HTERT RPE-1 (cell line): Measurements from ENCODE around the gene RAP2A.

ENCODE experiments used
- in situ Hi-C: fragments of 300-500 bp; cut with MboI; formaldehyde crosslinking; loops from 4 replicates; pipeline ENCODE4 v1.14.3; 2020; ENCODE audit warnings: low sequenced_read_pairs

RAP2A gene

DNA sequence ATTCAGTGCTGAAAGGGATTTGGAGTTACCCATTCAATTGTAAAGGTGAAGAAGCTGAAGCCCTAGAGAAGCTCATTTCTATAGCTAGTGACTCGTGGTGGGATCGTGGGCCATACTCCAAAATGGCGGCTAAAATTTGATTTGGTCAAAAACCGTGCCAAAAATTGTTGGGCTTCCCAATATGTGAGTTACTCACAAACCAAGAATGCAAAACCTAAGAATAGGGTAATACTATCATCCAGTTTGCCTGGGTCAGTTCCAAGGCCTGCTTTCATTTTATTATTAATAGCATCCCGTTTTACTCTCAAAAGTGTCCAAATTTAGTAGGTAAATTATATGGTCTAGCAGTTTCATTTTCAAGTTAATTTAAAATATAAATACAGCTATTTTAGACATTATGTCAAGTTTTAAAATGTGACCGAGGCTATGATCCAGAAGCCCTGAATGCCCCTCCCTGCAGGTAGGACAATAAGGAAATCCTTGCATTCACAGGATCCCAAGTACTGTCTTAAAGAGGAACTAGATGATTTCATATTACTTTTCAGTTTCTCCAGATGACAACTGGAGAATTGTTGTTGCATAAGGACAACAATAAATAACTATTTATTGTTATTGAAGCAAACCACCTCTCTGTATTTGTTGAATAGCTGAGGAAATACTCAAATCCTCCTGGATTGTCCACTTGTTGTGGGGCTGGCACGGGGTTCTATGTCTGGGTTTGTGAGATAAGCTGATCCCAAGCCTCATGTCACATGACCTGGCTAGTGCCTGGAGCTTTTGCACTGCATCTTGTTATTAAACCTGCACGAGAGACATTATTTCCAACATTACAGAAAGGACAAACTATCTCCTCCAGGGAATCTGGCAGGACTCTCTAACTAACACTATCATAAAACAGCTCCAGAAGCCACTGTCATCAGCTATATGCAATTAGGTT is 11.6 kb upstream of the RAP2A start:
- in situ Hi-C loops, result no loop called here

DNA sequence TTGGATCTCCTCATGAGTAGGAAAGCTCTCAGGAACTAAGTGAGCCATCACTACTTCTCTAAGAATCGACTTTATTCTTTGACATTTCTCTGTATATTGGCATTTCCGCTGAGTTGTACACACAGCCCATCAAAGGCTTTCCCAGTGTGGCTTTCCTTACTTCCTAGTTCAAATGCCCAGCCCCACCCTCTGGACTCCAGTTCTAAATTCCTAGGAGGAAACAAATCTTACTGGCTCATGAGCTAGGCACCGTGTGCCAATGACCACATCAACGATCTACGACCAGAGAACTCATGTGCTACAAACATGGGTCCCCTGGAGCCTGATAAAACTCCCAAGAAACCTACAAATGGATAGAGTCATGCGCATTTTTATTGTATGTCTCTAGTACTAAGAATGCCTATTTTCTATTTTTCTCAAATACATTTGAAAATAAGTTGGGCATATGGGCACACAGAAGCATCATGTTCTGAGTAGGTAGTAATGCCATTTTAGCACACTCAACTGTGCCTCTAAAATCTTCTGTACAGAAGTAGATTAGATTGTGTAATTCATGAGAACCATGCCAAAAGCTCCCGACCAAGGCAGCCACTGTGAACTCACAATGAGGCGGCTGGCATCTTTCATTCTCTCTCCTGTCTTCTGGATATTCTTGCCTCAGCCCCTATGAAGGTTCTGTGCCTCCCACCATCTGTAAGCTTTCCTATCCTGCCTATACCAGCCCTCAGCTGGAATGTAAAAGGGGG is 10.5 kb upstream of the RAP2A start:
- in situ Hi-C loops, result no loop called here

GRCh38 chr13:97425590-97425989 is 8.4 kb upstream of the RAP2A start:
- in situ Hi-C loops, result no loop called here

DNA sequence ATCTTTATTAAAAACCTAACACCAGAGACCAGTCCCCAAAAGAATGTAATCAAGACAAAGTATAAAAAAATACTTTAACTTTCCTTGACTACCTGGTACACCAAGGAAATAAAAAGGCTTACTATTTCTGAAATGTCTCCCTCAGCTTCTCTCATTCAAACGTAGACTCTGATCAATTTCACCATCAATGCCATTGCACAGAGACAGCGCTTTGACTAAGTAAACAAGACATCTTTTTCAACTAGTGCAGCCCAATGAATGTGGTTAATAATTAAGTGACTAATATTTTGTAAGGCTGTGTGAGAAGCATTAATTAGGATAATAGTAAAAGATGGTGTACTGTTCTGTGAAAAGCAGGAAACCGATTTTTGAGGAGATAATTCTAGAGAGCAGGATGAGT is 7.3 kb upstream of the RAP2A start:
- in situ Hi-C loops, result no loop called here

- in situ Hi-C loops, result no loop called here
These were observed 4.3 kb upstream of the RAP2A start for GRCh38 chr13:97429681-97430081.

GRCh38 chr13:97430296-97430695 is 3.7 kb upstream of the RAP2A start:
- in situ Hi-C loops, result no loop called here

DNA sequence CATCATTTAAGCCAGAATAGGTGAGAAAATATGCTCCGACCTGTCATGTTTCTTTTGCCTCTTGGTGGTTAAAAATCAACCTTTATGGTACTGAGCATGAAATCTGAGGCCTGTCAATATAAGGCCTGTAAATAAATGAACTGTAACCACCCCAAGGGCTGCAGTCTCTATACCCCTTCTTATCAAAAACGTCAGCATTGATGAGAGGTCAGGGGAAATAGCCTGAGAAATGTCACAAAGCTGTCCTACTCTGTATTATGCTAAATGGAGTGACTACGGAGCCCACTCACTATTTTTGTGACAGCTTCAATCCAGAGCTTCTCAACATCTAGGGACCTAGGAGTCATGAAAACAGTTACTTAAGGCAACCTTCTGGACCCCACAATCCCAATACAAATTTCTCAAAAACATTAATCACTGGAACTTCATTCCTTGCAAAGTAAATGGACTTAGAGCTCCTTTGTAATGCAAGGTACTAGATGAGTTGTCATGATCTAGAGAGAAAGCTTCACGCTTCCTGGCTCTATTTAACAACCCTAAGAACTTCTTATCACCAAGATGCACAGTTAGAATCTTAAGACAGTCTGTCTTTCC is 2.7 kb upstream of the RAP2A start:
- in situ Hi-C loops, result no loop called here

GRCh38 chr13:97432232-97432916 is 1.6 kb upstream of the RAP2A start:
- in situ Hi-C loops, result no loop called here

- in situ Hi-C loops, result no loop called here
These were observed 847 bp upstream of the RAP2A start for GRCh38 chr13:97432917-97433726.

- in situ Hi-C loops, result no loop called here
These were observed 630 bp downstream of the RAP2A start for GRCh38 chr13:97434397-97435201.

DNA sequence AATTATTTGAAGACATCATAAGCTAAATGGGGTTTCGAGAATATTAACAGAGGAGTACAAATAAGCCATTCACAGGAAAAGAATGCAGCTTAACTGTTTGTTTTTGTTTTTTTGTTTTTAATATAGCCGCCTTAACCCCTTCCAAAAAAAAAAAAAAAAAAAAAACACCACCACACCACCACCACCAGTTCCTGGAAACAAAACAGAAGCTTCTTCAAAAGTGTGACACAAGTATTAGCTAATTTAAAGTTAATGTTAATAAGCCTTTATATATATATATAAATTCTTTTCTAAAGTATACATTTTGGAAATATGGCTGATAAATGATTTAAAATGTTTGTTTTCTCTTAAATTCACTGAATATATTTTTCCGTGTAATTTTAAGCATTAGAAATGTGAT is 1.4 kb downstream of the RAP2A start:
- in situ Hi-C loops, result no loop called here

DNA sequence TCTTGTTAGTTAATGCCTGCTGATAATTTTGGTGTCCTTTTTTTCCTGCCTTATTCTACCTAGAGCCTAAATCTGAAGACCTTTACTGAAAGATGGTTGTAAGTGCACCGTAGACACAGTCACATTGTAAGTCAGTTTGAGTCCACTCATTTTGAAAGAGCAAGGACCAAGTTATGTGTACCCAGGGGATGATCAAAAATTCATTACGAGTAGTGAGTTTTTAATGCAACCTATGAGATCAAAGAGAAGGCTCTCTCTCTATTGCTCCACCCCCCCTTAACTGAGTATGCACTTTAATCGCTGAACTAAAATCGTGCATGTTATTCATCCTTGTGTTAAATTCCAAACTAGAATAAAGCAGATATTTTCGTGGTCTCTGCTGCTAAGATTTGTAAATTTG is 1.8 kb downstream of the RAP2A start:
- in situ Hi-C loops, result no loop called here

DNA sequence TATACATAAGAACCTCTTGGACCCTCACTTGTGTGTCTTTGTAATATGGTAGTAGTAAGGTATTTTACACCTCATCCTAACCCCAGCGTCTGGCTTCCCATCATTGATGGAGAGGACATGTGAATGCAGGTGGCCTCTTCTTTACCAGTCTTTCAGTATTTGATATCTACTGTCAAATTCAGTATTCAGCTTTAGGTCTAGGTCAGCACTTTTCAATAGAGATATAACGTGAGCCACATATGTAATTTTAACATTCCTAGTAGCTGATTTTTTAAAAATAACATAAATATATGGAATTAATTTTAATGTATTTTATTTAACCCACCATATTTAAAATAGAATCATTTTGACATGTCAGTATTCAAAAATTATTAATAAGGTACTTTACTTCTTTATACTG is 2.9 kb downstream of the RAP2A start:
- in situ Hi-C loops, result no loop called here

DNA sequence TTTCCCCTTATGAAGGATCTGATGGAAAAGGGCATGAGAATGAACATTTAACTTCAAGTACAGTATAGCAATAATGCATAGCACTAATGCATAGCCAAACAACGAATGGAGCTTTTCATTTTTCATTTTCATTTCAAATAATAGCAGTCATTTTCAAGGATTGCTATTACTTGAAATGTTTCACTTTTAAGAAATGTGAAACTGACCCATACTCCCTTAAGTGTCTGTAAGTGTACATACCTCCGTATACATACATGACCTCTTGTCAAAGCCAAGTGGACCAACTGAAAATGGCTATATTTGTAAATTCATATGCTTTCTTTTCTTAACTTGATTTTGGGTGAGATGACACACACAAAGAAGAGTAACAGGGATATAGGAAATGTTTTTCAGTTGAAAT is 3.8 kb downstream of the RAP2A start:
- in situ Hi-C loops, result no loop called here

DNA sequence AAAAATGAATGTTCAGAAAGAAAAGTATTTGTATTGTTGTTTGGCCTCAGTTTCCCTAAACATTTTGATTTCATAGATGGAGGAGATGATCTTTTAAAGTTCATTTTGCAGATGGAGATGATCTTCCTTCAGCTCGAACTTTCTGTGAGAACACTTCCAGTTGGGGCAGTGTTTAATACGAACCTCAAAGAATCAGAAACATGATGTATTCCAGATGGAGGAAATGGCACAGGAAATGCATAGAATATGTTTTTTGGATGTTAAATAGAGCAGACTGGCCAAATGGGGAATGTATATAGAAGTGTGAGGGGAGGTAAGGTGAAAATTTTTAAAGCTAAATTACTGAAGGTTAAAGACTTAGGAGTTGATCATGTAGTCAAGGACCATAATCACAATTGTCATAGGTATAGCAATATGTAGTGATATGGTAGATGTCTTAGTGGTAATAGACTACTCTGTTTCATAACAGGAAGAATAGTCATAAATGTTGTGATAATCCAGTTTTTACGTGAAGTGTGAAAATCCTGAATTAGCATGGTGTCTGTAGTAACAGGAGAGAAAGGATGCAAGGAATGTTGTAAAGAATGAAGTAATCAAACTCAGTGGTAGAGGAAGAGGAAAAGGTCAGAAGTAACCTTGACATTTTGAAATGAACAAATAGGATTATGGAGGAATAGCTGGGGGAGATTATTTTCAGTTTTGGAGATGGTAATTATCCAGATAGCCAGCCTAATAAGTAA is 5.1 kb downstream of the RAP2A start:
- in situ Hi-C loops, result no loop called here

- in situ Hi-C loops, result no loop called here
These were observed 6.7 kb downstream of the RAP2A start for GRCh38 chr13:97440598-97441170.

GRCh38 chr13:97441368-97441767 is 7.4 kb downstream of the RAP2A start:
- in situ Hi-C loops, result no loop called here

DNA sequence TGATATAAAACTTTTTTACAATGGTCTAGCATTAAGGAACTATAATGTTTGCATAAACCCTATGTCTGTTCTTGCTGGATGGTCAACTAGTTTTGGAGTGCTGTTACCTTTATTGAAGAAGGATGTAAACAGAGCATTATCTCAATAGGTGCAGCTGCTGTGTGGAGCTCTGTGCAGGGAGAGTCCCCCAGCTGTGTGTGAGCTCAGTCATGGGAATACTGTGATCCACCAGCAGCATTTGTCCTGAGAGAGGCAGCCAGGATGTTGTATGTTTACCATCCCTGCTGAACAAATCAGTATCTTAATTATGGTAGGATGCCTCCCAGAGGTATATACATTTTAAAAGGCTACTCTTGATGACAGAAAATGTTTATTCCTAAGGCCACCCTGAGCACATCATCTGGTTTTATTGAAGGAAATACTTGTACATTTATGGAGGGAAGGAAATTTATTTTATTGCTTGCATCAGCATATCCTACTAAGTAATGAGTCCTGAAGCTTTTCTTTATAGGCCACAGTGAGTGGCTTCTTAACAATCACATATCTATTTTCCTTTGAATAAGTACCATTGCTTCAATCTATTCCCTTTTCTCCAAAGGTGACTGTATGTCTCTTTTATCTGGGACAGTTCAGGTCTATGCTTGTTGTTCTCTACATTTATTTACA is 11.7 kb downstream of the RAP2A start:
- in situ Hi-C loops, result no loop called here
